SJCRH30 (cell line): ENCODE data around the gene SLC37A4. TPM values are rescaled to one million over a fixed set of nuclear protein-coding genes. Genes with fewer than 3 reads are reported as not detected.
"Not testable (repeated sequence)": the region's sequence is repeated elsewhere in the genome, so short reads cannot be mapped to it uniquely, and the experiment has no call there.

Experiments used
- DNase-seq, 2 experiments: peaks; one replicate each; pipeline ENCODE4 v3.0.0-alpha.2; 2015 to 2020
- H3K27ac ChIP-seq: fragments of 250-450 bp; sonication (Bioruptor Pico); 2 replicates; pipeline ENCODE4 v1.5.1; 2020; ENCODE audit warnings: mild to moderate bottlenecking, moderate library complexity
- H3K27me3 ChIP-seq: fragments of 250-450 bp; sonication (Bioruptor Pico); 2 replicates; pipeline ENCODE4 v1.5.1; 2020; ENCODE audit warnings: mild to moderate bottlenecking, moderate library complexity
- H3K36me3 ChIP-seq: fragments of 250-450 bp; sonication (Bioruptor Pico); 2 replicates; pipeline ENCODE4 v1.5.1; 2020; ENCODE audit warnings: mild to moderate bottlenecking, moderate library complexity
- H3K4me1 ChIP-seq: fragments of 250-450 bp; sonication (Bioruptor Pico); 2 replicates; pipeline ENCODE4 v1.5.1; 2020; ENCODE audit warnings: mild to moderate bottlenecking, moderate library complexity
- H3K4me3 ChIP-seq: fragments of 250-450 bp; sonication (Bioruptor Pico); 2 replicates; pipeline ENCODE4 v1.5.1; 2020; ENCODE audit warnings: mild to moderate bottlenecking, moderate library complexity
- H3K9me3 ChIP-seq: fragments of 250-450 bp; sonication (Bioruptor Pico); replicated peaks from 2 replicates; pipeline ENCODE4 v1.5.1; 2020; ENCODE audit warnings: mild to moderate bottlenecking, moderate library complexity
- total RNA-seq: library from RNA; depleted of rRNA; stranded (reverse); fragments of >200 nt; shearing (Covaris generic); gene quantifications from 2 replicates; pipeline ENCODE4 v1.2.3, GENCODE V29; 2014

The SLC37A4 gene
- total RNA-seq, 1 experiment from 2014 or later = 8.7 TPM

- no peak overlapping the region for H3K4me3 ChIP-seq
- H3K9me3 ChIP-seq = no peaks in the 10 kb centered on the region
- H3K4me1 ChIP-seq = 0 out of 2 replicates have a peak, but pooled peaks cover 3% of the 10 kb centered on the region
- peak; percentile 25 to 26 for DNase-seq
- peaks cover 2% of the 10 kb centered on the region for H3K36me3 ChIP-seq
- no peak overlapping the region for H3K27ac ChIP-seq
- no peaks in the 10 kb centered on the region for H3K27me3 ChIP-seq
Observed at GRCh38 chr11:119051440-119052162, 20.9 kb upstream of the SLC37A4 start.

GRCh38 chr11:119049081-119049480, 18.4 kb upstream of the SLC37A4 start:
- no peak overlapping the region for H3K27ac ChIP-seq
- no peak overlapping the region for H3K4me3 ChIP-seq
- H3K9me3 ChIP-seq = no peaks in the 10 kb centered on the region
- no peaks in the 10 kb centered on the region for H3K27me3 ChIP-seq
- H3K4me1 ChIP-seq = no peaks in the 10 kb centered on the region
- no peak for DNase-seq
- H3K36me3 ChIP-seq = peaks cover 2% of the 10 kb centered on the region

- Histone ChIP-seq H3K27ac (no peak overlapping the region), H3K4me1 (no peaks in the 10 kb centered on the region), H3K27me3 (no peaks in the 10 kb centered on the region), H3K9me3 (no peaks in the 10 kb centered on the region), H3K36me3 (peaks cover 2% of the 10 kb centered on the region), H3K4me3 (no peak overlapping the region)
- DNase-seq = no peak
Observed at GRCh38 chr11:119048644-119049043, 18.0 kb upstream of the SLC37A4 start.

- Histone ChIP-seq H3K27me3 (no peaks in the 10 kb centered on the region), H3K4me3 (no peak overlapping the region), H3K36me3 (peaks cover 2% of the 10 kb centered on the region), H3K9me3 (no peaks in the 10 kb centered on the region), H3K4me1 (no peaks in the 10 kb centered on the region), H3K27ac (no peak overlapping the region)
- DNase-seq = no peak
Observed at GRCh38 chr11:119047205-119047604, 16.5 kb upstream of the SLC37A4 start.

GRCh38 chr11:119046489-119046888, 15.8 kb upstream of the SLC37A4 start:
- peaks cover 2% of the 10 kb centered on the region for H3K36me3 ChIP-seq
- DNase-seq = no peak
- H3K4me1 ChIP-seq = no peaks in the 10 kb centered on the region
- H3K27me3 ChIP-seq = no peaks in the 10 kb centered on the region
- no peaks in the 10 kb centered on the region for H3K9me3 ChIP-seq
- no peak overlapping the region for H3K27ac ChIP-seq
- no peak overlapping the region for H3K4me3 ChIP-seq

GRCh38 chr11:119044708-119045107, 14.0 kb upstream of the SLC37A4 start:
- Histone ChIP-seq H3K27ac (no peak overlapping the region), H3K27me3 (no peaks in the 10 kb centered on the region), H3K4me1 (no peaks in the 10 kb centered on the region), H3K4me3 (no peak overlapping the region), H3K9me3 (no peaks in the 10 kb centered on the region), H3K36me3 (no peaks in the 10 kb centered on the region; the same call in none of the 2 replicates)
- no peak for DNase-seq

GRCh38 chr11:119042927-119043326, 12.2 kb upstream of the SLC37A4 start:
- Histone ChIP-seq H3K27ac (no peak overlapping the region), H3K36me3 (no peaks in the 10 kb centered on the region)
- no peak for DNase-seq

GRCh38 chr11:119041821-119042514, 11.3 kb upstream of the SLC37A4 start:
- H3K4me3 ChIP-seq = no peak overlapping the region
- DNase-seq = no peak

More at GRCh38 chr11:119042927-119043326, 12.2 kb upstream of the SLC37A4 start:
- no peaks in the 10 kb centered on the region for H3K4me1 ChIP-seq
- H3K27me3 ChIP-seq = no peaks in the 10 kb centered on the region
- no peak overlapping the region for H3K4me3 ChIP-seq
- H3K9me3 ChIP-seq = no peaks in the 10 kb centered on the region

GRCh38 chr11:119039471-119039870, 8.8 kb upstream of the SLC37A4 start:
- H3K4me1 ChIP-seq, H3K27me3 ChIP-seq, H3K9me3 ChIP-seq, DNase-seq, H3K36me3 ChIP-seq, H3K4me3 ChIP-seq, H3K27ac ChIP-seq: not testable (repeated sequence)

More at GRCh38 chr11:119041821-119042514, 11.3 kb upstream of the SLC37A4 start:
- no peaks in the 10 kb centered on the region for H3K4me1 ChIP-seq
- H3K27ac ChIP-seq = no peak overlapping the region
- no peaks in the 10 kb centered on the region for H3K9me3 ChIP-seq
- H3K27me3 ChIP-seq = no peaks in the 10 kb centered on the region
- H3K36me3 ChIP-seq = no peaks in the 10 kb centered on the region

- no peak for DNase-seq
- no peaks in the 10 kb centered on the region for H3K4me1 ChIP-seq
- no peak overlapping the region for H3K27ac ChIP-seq
- no peak overlapping the region for H3K4me3 ChIP-seq
- H3K9me3 ChIP-seq = no peaks in the 10 kb centered on the region
- H3K27me3 ChIP-seq = no peaks in the 10 kb centered on the region
- H3K36me3 ChIP-seq = no peaks in the 10 kb centered on the region
Observed at GRCh38 chr11:119038884-119039283, 8.2 kb upstream of the SLC37A4 start.

GRCh38 chr11:119034813-119035212, 4.1 kb upstream of the SLC37A4 start:
- Histone ChIP-seq H3K27ac (no peak overlapping the region), H3K27me3 (no peaks in the 10 kb centered on the region)
- no peak for DNase-seq

GRCh38 chr11:119033421-119033820, 2.7 kb upstream of the SLC37A4 start:
- not testable (repeated sequence) for DNase-seq, H3K27me3 ChIP-seq, H3K27ac ChIP-seq, H3K36me3 ChIP-seq, H3K4me1 ChIP-seq, H3K9me3 ChIP-seq, H3K4me3 ChIP-seq

More at GRCh38 chr11:119034813-119035212, 4.1 kb upstream of the SLC37A4 start:
- Histone ChIP-seq H3K36me3 (no peaks in the 10 kb centered on the region), H3K4me3 (no peak overlapping the region), H3K9me3 (no peaks in the 10 kb centered on the region), H3K4me1 (0 out of 2 replicates have a peak, but pooled peaks cover 5% of the 10 kb centered on the region)

GRCh38 chr11:119031912-119032280, 1.2 kb upstream of the SLC37A4 start:
- DNase-seq = no peak
- Histone ChIP-seq H3K36me3 (no peaks in the 10 kb centered on the region), H3K27ac (no peak overlapping the region), H3K27me3 (no peaks in the 10 kb centered on the region), H3K9me3 (no peaks in the 10 kb centered on the region), H3K4me3 (no peak overlapping the region), H3K4me1 (0 out of 2 replicates have a peak, but pooled peaks cover 5% of the 10 kb centered on the region)

GRCh38 chr11:119030029-119030328, 698 bp downstream of the SLC37A4 start:
- no peak for DNase-seq
- Histone ChIP-seq H3K4me3 (peak overlapping the region; percentile 64), H3K36me3 (no peaks in the 10 kb centered on the region), H3K27ac (no peak overlapping the region), H3K9me3 (no peaks in the 10 kb centered on the region), H3K4me1 (0 out of 2 replicates have a peak, but pooled peaks cover 5% of the 10 kb centered on the region), H3K27me3 (no peaks in the 10 kb centered on the region)

- Histone ChIP-seq H3K36me3 (no peaks in the 10 kb centered on the region), H3K27ac (no peak overlapping the region), H3K4me3 (peak overlapping the region; percentile 64), H3K9me3 (no peaks in the 10 kb centered on the region), H3K27me3 (no peaks in the 10 kb centered on the region), H3K4me1 (0 out of 2 replicates have a peak, but pooled peaks cover 5% of the 10 kb centered on the region)
- DNase-seq = no peak
Observed at GRCh38 chr11:119029340-119030028, 1.2 kb downstream of the SLC37A4 start.
